Gastrocnemius medialis (tissue), 4 donors: ENCODE measurements around the gene CYGB. TPM values are rescaled to one million over a fixed set of nuclear protein-coding genes. Genes with fewer than 3 reads are reported as not detected.
"Not testable (repeated sequence)": the region's sequence is repeated elsewhere in the genome, so short reads cannot be mapped to it uniquely, and the experiment has no call there.

Source experiments
- ATAC-seq, 2 donors: fragments of 150-250 bp; one replicate each; pipeline ENCODE4 v1.9.1; 2016
- DNase-seq, 2 donors: peaks; one replicate each; pipeline ENCODE4 v3.0.0-alpha.2; 2019
- H3K27ac ChIP-seq, 4 donors: fragments of 200-600 bp; sonication (generic); 1 replicate in 1 of 4; 2 replicates in 3 of 4; pipeline ENCODE4 v1.5.1; 2016 to 2018; ENCODE audit warnings: mild to moderate bottlenecking in 2 of 4, moderate library complexity in 1 of 4
- H3K27me3 ChIP-seq, 3 donors: fragments of 200-600 bp; sonication (generic) in 2 of 3; 1 replicate in 1 of 3; 2 replicates in 2 of 3; pipeline versions ENCODE4 v1.5.1 to v1.6.0; 2016 to 2019; ENCODE audit warnings: mild to moderate bottlenecking in 1 of 3, moderate library complexity in 1 of 3
- H3K36me3 ChIP-seq, 2 donors: fragments of 200-600 bp; sonication (generic) in 1 of 2; one replicate each; pipeline ENCODE4 v1.5.1; 2017 to 2018
- H3K4me1 ChIP-seq, 2 donors: fragments of 200-600 bp; sonication (generic) in 1 of 2; one replicate each; pipeline ENCODE4 v1.5.1; 2016 to 2017; ENCODE audit warnings: mild to moderate bottlenecking in 2 of 2
- H3K4me3 ChIP-seq, 4 donors: fragments of 200-600 bp; sonication (generic) in 3 of 4; 1 replicate in 1 of 4; 2 replicates in 3 of 4; pipeline ENCODE4 v1.5.1; 2016 to 2019; ENCODE audit warnings: mild to moderate bottlenecking in 2 of 4
- H3K9me3 ChIP-seq, 3 donors: fragments of 200-600 bp; sonication (generic) in 2 of 3; 1 replicate in 1 of 3; 2 replicates in 2 of 3; pipeline ENCODE4 v1.5.1; 2016 to 2019
- CTCF ChIP-seq, 5 experiments: fragments of 450-650 bp in 3 of 5; fragments of 200-600 bp in 2 of 5; sonication (generic) in 2 of 5; IDR thresholded peaks in 4 of 5; conservative IDR thresholded peaks in 1 of 5; 1 replicate in 4 of 5; 2 replicates in 1 of 5; pipeline ENCODE4 v1.5.1; 2016 to 2019; ENCODE audit warnings: antibody characterized with exemption in 5 of 5, mild to moderate bottlenecking in 3 of 5, moderate library complexity in 3 of 5
- POLR2A ChIP-seq, 2 donors: fragments of 450-650 bp; IDR thresholded peaks; one replicate each; pipeline ENCODE4 v1.6.1; 2017; ENCODE audit warnings: antibody characterized with exemption in 2 of 2, mild to moderate bottlenecking in 2 of 2, moderate library complexity in 2 of 2
- in situ Hi-C, 4 donors: fragments of 200-750 bp; cut with MboI; loops; one replicate each; pipeline versions ENCODE4 v1.15.0 to v1.8.0; 2017; ENCODE audit warnings: low sequenced_read_pairs in 4 of 4
- intact Hi-C: fragments of 100-400 bp; cut with DNase I; formaldehyde crosslinking; loops from one replicate; pipeline ENCODE4 v1.15.1; 2023; ENCODE audit warnings: low total_unique reads
- total RNA-seq, 4 donors: library from RNA; depleted of rRNA; stranded (reverse); fragments of >200 nt; gene quantifications; one replicate each; pipeline versions ENCODE4 v1.1.0 to v1.2.3, GENCODE V29; 2016

CYGB gene
- total RNA-seq, 4 donors from 2014 or later: 8.1 to 19.7 (median 10.6) TPM

GRCh38 chr17:76535788-76536510 lies 1.6 kb downstream of the CYGB start:
- Histone ChIP-seq H3K27ac (peak overlapping the region; percentile 69 to 90 (median 75)), H3K4me3 (peak overlapping the region in 3 of 4 donors; percentile 52 to 56 (median 53)), H3K36me3 (no peaks in the 10 kb centered on the region), H3K4me1 (peaks cover 15 to 32% of the 10 kb centered on the region in 2 donors), H3K9me3 (no peaks in the 10 kb centered on the region), H3K27me3 (peaks cover 0 to 13% (median 4%) of the 10 kb centered on the region in 3 donors)
- intact Hi-C loops (no loop called here), in situ Hi-C loops (no loop called here)
- TF ChIP-seq CTCF (IDR thresholded peaks at IDR 0.05 in 4 of 5, conservative IDR thresholded peaks at IDR 0.05 in 1 of 5) (no peak), POLR2A (IDR thresholded peaks at IDR 0.05) (no peak)
- ATAC-seq (no peak), DNase-seq (no peak)

- no peak for ATAC-seq
- in situ Hi-C loops: no loop called here
- TF ChIP-seq CTCF (IDR thresholded peaks at IDR 0.05 in 4 of 5, conservative IDR thresholded peaks at IDR 0.05 in 1 of 5) (no peak), POLR2A (IDR thresholded peaks at IDR 0.05) (no peak)
Measured at GRCh38 chr17:76534831-76535732, 2.4 kb downstream of the CYGB start.

GRCh38 chr17:76533640-76534359 lies 3.7 kb downstream of the CYGB start:
- peaks cover 15 to 35% of the 10 kb centered on the region in 2 donors for H3K4me1 ChIP-seq
- H3K27ac ChIP-seq: peak overlapping the region in 1 of 4 donors; percentile 90
- H3K36me3 ChIP-seq, in situ Hi-C loops, ATAC-seq, H3K9me3 ChIP-seq, intact Hi-C loops, H3K4me3 ChIP-seq, DNase-seq: not testable (repeated sequence)
- H3K27me3 ChIP-seq: peaks cover 0 to 13% (median 4%) of the 10 kb centered on the region in 3 donors

More at GRCh38 chr17:76534831-76535732, 2.4 kb downstream of the CYGB start:
- Histone ChIP-seq H3K27me3 (peaks cover 0 to 13% (median 4%) of the 10 kb centered on the region in 3 donors), H3K9me3 (no peaks in the 10 kb centered on the region), H3K27ac (peak overlapping the region; percentile 69 to 90 (median 75)), H3K36me3 (no peaks in the 10 kb centered on the region), H3K4me3 (peak overlapping the region in 1 of 4 donors; percentile 53), H3K4me1 (peaks cover 17 to 34% of the 10 kb centered on the region in 2 donors)
- intact Hi-C loops: no loop called here
- DNase-seq: no peak

GRCh38 chr17:76532072-76532651 lies 5.3 kb downstream of the CYGB start:
- H3K4me3 ChIP-seq: no peak overlapping the region
- no peaks in the 10 kb centered on the region for H3K9me3 ChIP-seq
- no peaks in the 10 kb centered on the region for H3K36me3 ChIP-seq
- intact Hi-C loops: no loop called here
- TF ChIP-seq CTCF (IDR thresholded peaks at IDR 0.05 in 4 of 5, conservative IDR thresholded peaks at IDR 0.05 in 1 of 5): no peak
- no peak for TF ChIP-seq POLR2A (IDR thresholded peaks at IDR 0.05)
- H3K27me3 ChIP-seq: peaks cover 0 to 4% (median 3%) of the 10 kb centered on the region in 3 donors
- H3K27ac ChIP-seq: peak overlapping the region; percentile 88 to 94 (median 91)
- H3K4me1 ChIP-seq: peaks cover 23 to 33% of the 10 kb centered on the region in 2 donors
- ATAC-seq (no peak), DNase-seq (no peak)
- in situ Hi-C loops: no loop called here
